NCI-H1048 (cell line): ENCODE data around the gene CCDC110.
"Not testable (repeated sequence)": the region's sequence is repeated elsewhere in the genome, so short reads cannot be mapped to it uniquely, and the experiment has no call there.

Experiments used
- DNase-seq: peaks from one replicate; lab custom pipeline; 2025; lab: John Stamatoyannopoulos, UW

CCDC110 gene

DNA sequence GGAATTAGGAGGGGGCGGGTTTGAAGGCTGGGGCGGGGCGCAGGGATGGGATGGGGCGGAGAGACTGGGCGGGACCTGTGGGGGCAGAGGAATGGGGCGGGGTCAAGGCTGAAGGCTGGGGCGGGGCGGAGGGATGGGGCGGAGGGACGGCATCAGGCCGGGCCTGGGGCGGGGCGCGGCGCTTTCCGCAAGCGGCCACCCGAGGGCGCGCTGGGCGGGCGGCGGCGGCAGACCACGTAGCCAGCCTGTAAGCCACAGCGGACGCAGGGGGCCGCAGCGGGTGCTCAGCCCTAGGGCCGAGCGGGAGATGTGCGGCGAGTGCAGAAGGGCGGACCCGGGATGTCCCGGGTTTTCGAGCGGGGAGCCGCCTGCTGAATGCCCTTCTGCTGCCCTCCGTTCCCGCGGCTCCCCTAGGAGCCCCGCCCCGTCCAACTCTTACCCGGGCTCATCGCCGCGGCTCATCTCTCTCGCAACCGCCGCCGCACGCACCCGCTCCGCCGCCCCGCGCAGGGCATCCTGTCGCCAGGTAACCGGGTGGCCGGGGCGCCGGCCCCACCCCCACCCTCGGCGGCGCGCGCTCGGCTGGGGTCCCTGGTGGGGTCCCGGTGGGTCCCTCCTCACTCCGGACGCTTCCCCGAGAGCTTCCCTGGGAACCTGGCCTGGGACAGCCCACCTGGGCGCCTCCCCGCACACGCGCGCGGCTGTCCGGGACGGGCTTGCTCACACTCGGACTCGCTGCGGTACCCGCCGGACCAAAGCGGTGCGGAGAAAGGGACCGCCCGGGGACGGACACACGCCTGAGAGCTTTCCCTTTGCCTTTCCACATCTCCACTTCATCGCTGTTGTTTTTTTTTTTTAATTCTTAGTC, at the start of gene CCDC110:
CCDC110 (minus strand) TSS at position 499 of the 868 bp plus-strand sequence; CDS start at position 449, 50 bp downstream.
- DNase-seq, result peak; percentile 89

- no peak for DNase-seq
These were observed 48.6 kb upstream of the CCDC110 start for GRCh38 chr4:185520119-185520518.

GRCh38 chr4:185518494-185518893, 47.0 kb upstream of the CCDC110 start:
- no peak for DNase-seq

DNA sequence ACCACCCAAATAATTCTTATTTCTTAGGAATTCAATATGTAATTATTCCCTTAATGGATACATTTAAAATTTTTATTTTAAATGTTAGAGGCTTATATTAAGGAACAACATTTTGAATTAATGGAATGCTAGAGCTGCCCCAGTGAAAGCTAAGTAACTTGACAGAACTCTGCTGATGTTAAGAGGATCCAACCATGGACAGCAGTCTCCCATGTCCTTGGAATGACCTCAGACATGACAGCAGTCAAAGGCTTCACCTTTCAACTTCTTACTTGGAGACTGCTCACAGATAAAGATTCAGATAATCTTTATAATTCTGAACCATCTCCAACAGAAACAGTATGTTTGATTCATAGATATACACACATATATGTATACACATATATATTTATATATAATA, 46.5 kb upstream of the CCDC110 start:
- no peak for DNase-seq

DNA sequence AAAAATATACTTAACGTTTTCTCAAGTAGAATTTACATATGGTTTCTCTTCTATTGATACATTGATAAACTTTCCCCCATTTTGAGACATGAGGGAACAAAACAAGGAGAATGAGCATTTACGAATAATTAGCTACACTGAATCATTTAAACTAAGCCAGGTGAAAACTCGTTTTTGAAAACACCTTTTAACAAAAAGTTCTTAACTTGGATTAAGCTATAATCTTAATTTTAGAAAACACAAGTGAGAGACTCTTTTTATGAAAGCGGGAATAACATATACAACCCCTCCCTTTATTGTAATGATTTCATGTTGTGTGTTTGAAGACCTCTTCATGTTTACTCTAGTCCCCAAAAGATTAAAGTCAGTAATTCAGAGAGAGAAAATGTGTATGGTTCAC, 43.7 kb upstream of the CCDC110 start:
- DNase-seq, result no peak

- no peak for DNase-seq
These were observed 42.7 kb upstream of the CCDC110 start for GRCh38 chr4:185514182-185514697.

GRCh38 chr4:185513489-185514181, 42.1 kb upstream of the CCDC110 start:
- no peak for DNase-seq

DNA sequence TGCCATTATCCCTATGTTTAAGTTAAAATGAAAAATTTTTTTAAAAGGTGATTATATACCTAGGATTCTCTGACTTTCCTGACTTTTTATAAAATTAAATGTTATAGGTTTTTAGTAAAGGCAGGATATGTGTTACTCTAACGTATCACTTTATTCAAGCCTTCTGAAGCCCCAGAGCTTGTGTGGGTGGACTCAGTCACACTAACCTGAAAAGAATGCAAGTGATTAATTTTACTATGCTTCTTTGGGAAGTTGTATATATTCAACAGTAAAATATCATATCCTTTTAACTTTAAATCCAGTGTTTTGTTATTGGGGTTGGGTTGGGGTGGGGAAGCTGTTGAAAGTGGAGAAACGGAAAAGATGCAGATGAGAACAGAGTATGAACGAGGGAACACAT, 41.0 kb upstream of the CCDC110 start:
- no peak for DNase-seq

DNA sequence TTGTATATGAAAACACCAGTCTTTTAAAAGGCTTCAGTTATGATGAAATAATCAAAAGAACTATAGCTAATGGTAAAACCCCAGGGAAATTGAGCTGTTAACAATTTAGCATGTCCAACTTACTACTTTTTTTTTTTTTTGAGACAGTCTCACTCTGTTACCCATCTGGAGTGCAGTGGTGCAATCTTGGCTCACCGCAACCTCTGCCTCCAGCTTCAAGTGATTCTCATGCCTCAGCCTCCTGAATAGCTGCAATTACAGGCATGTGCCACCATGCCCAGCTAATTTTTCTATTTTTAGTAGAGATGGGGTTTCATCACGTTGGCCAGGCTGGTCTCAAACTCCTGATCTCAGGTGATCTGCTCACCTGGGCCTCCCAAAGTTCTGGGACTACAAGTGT, 39.7 kb upstream of the CCDC110 start:
- DNase-seq, result not testable (repeated sequence)

GRCh38 chr4:185510806-185511205, 39.3 kb upstream of the CCDC110 start:
- no peak for DNase-seq

DNA sequence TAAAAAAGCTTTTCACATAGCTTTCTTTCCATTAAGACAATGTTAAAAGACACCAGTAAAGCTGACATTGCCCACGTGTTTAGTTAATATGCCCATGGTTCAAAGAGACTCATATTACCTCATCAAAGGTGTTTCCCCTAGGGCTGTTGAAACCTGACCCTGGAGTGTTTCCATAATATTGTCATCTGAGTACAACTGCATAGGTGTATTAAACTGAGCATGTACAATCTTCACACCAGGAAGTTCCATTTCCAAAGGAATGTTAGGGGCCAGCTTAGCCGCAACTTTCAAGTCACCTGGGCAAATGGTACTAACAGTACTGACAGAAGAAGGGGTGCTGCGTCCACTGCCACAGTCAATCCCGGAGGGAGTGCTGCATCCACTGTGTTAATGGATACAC, 36.6 kb upstream of the CCDC110 start:
- no peak for DNase-seq

- no peak for DNase-seq
These were observed 34.9 kb upstream of the CCDC110 start for GRCh38 chr4:185506422-185506821.

GRCh38 chr4:185504098-185505047, 32.8 kb upstream of the CCDC110 start:
- no peak for DNase-seq

GRCh38 chr4:185502386-185502785, 30.9 kb upstream of the CCDC110 start:
- no peak for DNase-seq

- no peak for DNase-seq
These were observed 29.0 kb upstream of the CCDC110 start for GRCh38 chr4:185500576-185500975.

GRCh38 chr4:185500035-185500434, 28.5 kb upstream of the CCDC110 start:
- no peak for DNase-seq

DNA sequence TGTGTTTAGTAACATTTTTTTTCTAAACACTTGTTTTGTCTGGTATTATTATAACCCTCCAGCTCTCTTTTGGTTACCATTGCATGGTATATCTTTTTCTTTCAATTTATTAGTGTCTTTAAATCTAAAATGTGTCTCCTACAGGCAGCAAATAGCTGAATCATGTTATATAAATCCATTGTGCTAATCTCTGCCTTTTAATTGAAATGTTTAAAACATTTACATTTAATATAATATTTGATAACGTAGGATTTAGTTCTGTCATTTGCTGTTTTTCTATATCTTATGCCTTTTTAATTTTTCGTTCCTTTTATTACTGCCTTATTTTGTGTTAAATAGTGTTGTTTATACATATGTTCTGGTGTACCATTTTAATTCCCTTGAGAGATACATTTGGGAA, 17.1 kb upstream of the CCDC110 start:
- DNase-seq, result no peak

- no peak for DNase-seq
These were observed 9.9 kb upstream of the CCDC110 start for GRCh38 chr4:185481401-185481800.

GRCh38 chr4:185480016-185480732, 8.6 kb upstream of the CCDC110 start:
- DNase-seq, result no peak

DNA sequence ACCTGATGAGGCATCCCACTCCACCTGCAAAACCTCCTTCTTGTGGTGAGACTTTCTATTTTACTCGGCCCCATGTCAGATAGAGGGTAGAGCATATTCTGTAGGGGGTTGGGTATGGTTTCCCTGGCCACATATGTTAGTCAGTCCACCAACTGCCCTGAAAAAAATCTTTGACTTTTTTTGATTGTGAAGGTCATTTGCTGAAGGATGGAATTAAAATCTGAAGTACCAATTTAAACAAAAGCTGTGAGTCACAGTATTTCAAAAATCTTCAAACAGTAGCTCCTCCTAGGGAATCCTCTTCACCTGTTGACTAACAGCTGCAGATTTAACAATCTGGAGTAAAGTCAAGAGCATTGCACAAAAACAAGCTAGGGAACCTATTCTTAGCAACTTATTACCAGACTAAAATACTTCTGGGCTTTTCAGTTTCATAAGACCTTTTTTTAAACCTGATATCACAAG, 8.0 kb upstream of the CCDC110 start:
- no peak for DNase-seq

GRCh38 chr4:185473247-185473646, 1.7 kb upstream of the CCDC110 start:
- DNase-seq, result no peak
